MM.1S (cell line): ENCODE data around the gene PTPRK.

Source experiments
- DNase-seq: peaks from one replicate; pipeline ENCODE4 v3.0.0-alpha.2; 2015
- H2AFZ ChIP-seq: fragments of 300-600 bp; sonication (generic); 2 replicates; pipeline ENCODE4 v1.6.0; 2016; ENCODE audit warnings: antibody characterized with exemption, low read length
- H3F3A ChIP-seq: fragments of 300-600 bp; sonication (generic); 2 replicates; pipeline ENCODE4 v1.6.1; 2016; ENCODE audit warnings: mild to moderate bottlenecking, antibody characterized with exemption, low read length, moderate library complexity, mixed read lengths; ENCODE audit not compliant: insufficient read depth
- H3K27ac ChIP-seq: fragments of 300-600 bp; sonication (generic); 2 replicates; pipeline ENCODE4 v1.5.1; 2016; ENCODE audit warnings: mild to moderate bottlenecking, low read length
- H3K27me3 ChIP-seq: fragments of 300-600 bp; sonication (generic); replicated peaks from 2 replicates; pipeline ENCODE4 v1.6.0; 2016; ENCODE audit warnings: low read length; ENCODE audit not compliant: insufficient read depth
- H3K36me3 ChIP-seq: fragments of 300-600 bp; sonication (generic); replicated peaks from 2 replicates; pipeline ENCODE4 v1.6.1; 2016; ENCODE audit warnings: mild to moderate bottlenecking, low read length, mixed read lengths; ENCODE audit not compliant: insufficient read depth
- H3K4me1 ChIP-seq: fragments of 300-600 bp; sonication (generic); 2 replicates; pipeline ENCODE4 v1.6.1; 2016; ENCODE audit warnings: low read length, mixed read lengths
- H3K4me2 ChIP-seq: fragments of 300-600 bp; sonication (generic); 2 replicates; pipeline ENCODE4 v1.6.0; 2016; ENCODE audit warnings: low read depth, low read length
- H3K4me3 ChIP-seq: fragments of 300-600 bp; sonication (generic); 2 replicates; pipeline ENCODE4 v1.5.1; 2016; ENCODE audit warnings: low read length, mixed read lengths
- H3K79me2 ChIP-seq: fragments of 300-600 bp; sonication (generic); 2 replicates; pipeline ENCODE4 v1.6.1; 2016; ENCODE audit warnings: mixed run types, low read length, mixed read lengths
- H3K9ac ChIP-seq: fragments of 300-600 bp; sonication (generic); 2 replicates; pipeline ENCODE4 v1.6.1; 2016; ENCODE audit warnings: low read length, mixed read lengths
- H3K9me2 ChIP-seq: fragments of 300-600 bp; sonication (generic); replicated peaks from 2 replicates; pipeline ENCODE4 v1.6.1; 2016; ENCODE audit warnings: mild to moderate bottlenecking, low read length, mixed read lengths; ENCODE audit not compliant: insufficient read depth
- H3K9me3 ChIP-seq: fragments of 300-600 bp; sonication (generic); replicated peaks from 2 replicates; pipeline ENCODE4 v1.6.1; 2016; ENCODE audit warnings: mild to moderate bottlenecking, low read length, mixed read lengths; ENCODE audit not compliant: insufficient read depth
- H4K20me1 ChIP-seq: fragments of 300-600 bp; sonication (generic); 2 replicates; pipeline ENCODE4 v1.6.1; 2016; ENCODE audit warnings: mild to moderate bottlenecking, low read length, moderate library complexity, mixed read lengths; ENCODE audit not compliant: insufficient read depth
- CTCF ChIP-seq: fragments of 300-600 bp; sonication (generic); IDR thresholded peaks from 2 replicates; pipeline ENCODE4 v1.5.1; 2016; ENCODE audit warnings: antibody characterized with exemption, low read length, mixed read lengths
- EZH2 ChIP-seq: fragments of 300-600 bp; sonication (generic); optimal IDR thresholded peaks from 2 replicates; pipeline ENCODE3; 2017; ENCODE audit warnings: low read depth, mild to moderate bottlenecking, antibody characterized with exemption, low read length, mixed read lengths
- EZH2phosphoT487 ChIP-seq: fragments of 300-600 bp; sonication (generic); IDR thresholded peaks from 2 replicates; pipeline ENCODE4 v1.6.1; 2018; ENCODE audit warnings: antibody characterized with exemption, low read length

Gene PTPRK

GRCh38 chr6:128479991-128480390 is 40.4 kb downstream of the PTPRK start:
- Histone ChIP-seq H3K9me2 (no peaks in the 10 kb centered on the region), H3K27me3 (no peaks in the 10 kb centered on the region), H3K9ac (no peak overlapping the region), H3K4me2 (no peak overlapping the region), H3K9me3 (no peaks in the 10 kb centered on the region), H3K27ac (no peak overlapping the region), H3K79me2 (no peaks in the 10 kb centered on the region), H3F3A (no peaks in the 10 kb centered on the region), H2AFZ (no peak overlapping the region), H3K4me1 (peaks cover 14% of the 10 kb centered on the region; the same call in 1 of the 2 replicates), H3K4me3 (no peak overlapping the region), H4K20me1 (no peaks in the 10 kb centered on the region), H3K36me3 (no peaks in the 10 kb centered on the region)
- TF ChIP-seq CTCF (no peak), EZH2 (no peak), EZH2phosphoT487 (no peak)
- no peak for DNase-seq

GRCh38 chr6:128479048-128479666 is 41.2 kb downstream of the PTPRK start:
- DNase-seq: no peak
- H3K79me2 ChIP-seq: no peaks in the 10 kb centered on the region
- TF ChIP-seq CTCF (no peak), EZH2phosphoT487 (no peak), EZH2 (no peak)

GRCh38 chr6:128478230-128479047 is 42.0 kb downstream of the PTPRK start:
- no peaks in the 10 kb centered on the region for H3K79me2 ChIP-seq
- peak; percentile 61 for DNase-seq
- TF ChIP-seq CTCF (no peak), EZH2 (no peak), EZH2phosphoT487 (no peak)
- H3K27ac ChIP-seq: peak overlapping the region; percentile 51; the same call in 1 of the 2 replicates
- H4K20me1 ChIP-seq: no peaks in the 10 kb centered on the region
- peak overlapping the region; percentile 52 for H3K9ac ChIP-seq
- H3F3A ChIP-seq: no peaks in the 10 kb centered on the region
- H3K36me3 ChIP-seq: no peaks in the 10 kb centered on the region
- peaks cover 14% of the 10 kb centered on the region; the same call in 1 of the 2 replicates for H3K4me1 ChIP-seq
- H3K4me3 ChIP-seq: peak overlapping the region; percentile 62
- peak overlapping the region; percentile 49 for H3K4me2 ChIP-seq
- no peaks in the 10 kb centered on the region for H3K9me2 ChIP-seq
- H2AFZ ChIP-seq: peak overlapping the region; percentile 54
- H3K9me3 ChIP-seq: no peaks in the 10 kb centered on the region
- H3K27me3 ChIP-seq: no peaks in the 10 kb centered on the region

More at GRCh38 chr6:128479048-128479666, 41.2 kb downstream of the PTPRK start:
- Histone ChIP-seq H3K36me3 (no peaks in the 10 kb centered on the region), H3K4me2 (peak overlapping the region; percentile 49; the same call in 1 of the 2 replicates), H3K9me3 (no peaks in the 10 kb centered on the region), H4K20me1 (no peaks in the 10 kb centered on the region), H3K9ac (no peak overlapping the region; the same call in 1 of the 2 replicates), H3K27me3 (no peaks in the 10 kb centered on the region), H3K4me3 (peak overlapping the region; percentile 62), H2AFZ (peak overlapping the region; percentile 54), H3K9me2 (no peaks in the 10 kb centered on the region), H3K4me1 (peaks cover 14% of the 10 kb centered on the region; the same call in 1 of the 2 replicates), H3F3A (no peaks in the 10 kb centered on the region), H3K27ac (peak overlapping the region; percentile 51; the same call in 1 of the 2 replicates)
